ENCODE results near the gene ANKRD42. TPM values are rescaled to one million over a fixed set of nuclear protein-coding genes. Genes with fewer than 3 reads are reported as not detected.

ANKRD42 gene
- total RNA-seq, 3 donors from 2014 or later (not counting 1 experiment from before 2014, with no cell fraction given) = 10.4 to 13.3 (median 11.6) TPM

GRCh38 chr11:83219095-83219494 is 25.6 kb downstream of the ANKRD42 start:
- ATAC-seq (no peak), DNase-seq (no peak)
- Histone ChIP-seq H3K36me3 (ENCODE audit: control insufficient read depth, insufficient read depth, low read length) (no peaks in the 10 kb centered on the region), H3K27ac (ENCODE audit: low read length) (no peak overlapping the region), H3K4me1 (ENCODE audit: control insufficient read depth, insufficient read depth, low read length) (no peaks in the 10 kb centered on the region), H3K9me3 (ENCODE audit: control insufficient read depth, insufficient read depth, low read length) (no peaks in the 10 kb centered on the region), H3K4me3 (ENCODE audit: low read length) (no peak overlapping the region), H3K27me3 (ENCODE audit: control insufficient read depth, insufficient read depth, low read length) (no peaks in the 10 kb centered on the region)
- Mint-ChIP-seq H3K27me3 (ENCODE audit: low read depth in 2 of 2) (no peaks in the 10 kb centered on the region), H3K27ac (no peak overlapping the region), H3K4me3 (no peak overlapping the region), H3K9me3 (no peaks in the 10 kb centered on the region), H3K4me1 (no peaks in the 10 kb centered on the region), H3K36me3 (no peaks in the 10 kb centered on the region)
- intact Hi-C loops (cut with micrococcal nuclease) = no loop called here
- no peak for TF ChIP-seq CTCF (IDR thresholded peaks at IDR 0.05)
- 89% methylated on average over 8 of the region's 8 CpGs for WGBS (ENCODE audit: insufficient coverage)

- no peak overlapping the region for H3K4me3 ChIP-seq (ENCODE audit: low read length)
- no peaks in the 10 kb centered on the region for H3K27me3 ChIP-seq (ENCODE audit: control insufficient read depth, insufficient read depth, low read length)
- Mint-ChIP-seq H3K4me1 (no peaks in the 10 kb centered on the region), H3K27ac (no peak overlapping the region), H3K27me3 (ENCODE audit: low read depth in 2 of 2) (no peaks in the 10 kb centered on the region), H3K4me3 (no peak overlapping the region), H3K9me3 (no peaks in the 10 kb centered on the region), H3K36me3 (no peaks in the 10 kb centered on the region)
- H3K36me3 ChIP-seq (ENCODE audit: control insufficient read depth, insufficient read depth, low read length) = no peaks in the 10 kb centered on the region
- TF ChIP-seq CTCF (IDR thresholded peaks at IDR 0.05) = no peak
- no peak overlapping the region for H3K27ac ChIP-seq (ENCODE audit: low read length)
- ATAC-seq (no peak), DNase-seq (no peak)
- no peaks in the 10 kb centered on the region for H3K4me1 ChIP-seq (ENCODE audit: control insufficient read depth, insufficient read depth, low read length)
- WGBS (ENCODE audit: insufficient coverage) = 91% methylated on average over 10 of the region's 10 CpGs
- H3K9me3 ChIP-seq (ENCODE audit: control insufficient read depth, insufficient read depth, low read length) = no peaks in the 10 kb centered on the region
- intact Hi-C loops (cut with micrococcal nuclease) = no loop called here
These were observed 26.7 kb downstream of the ANKRD42 start for GRCh38 chr11:83220260-83220659.

GRCh38 chr11:83221694-83222093 is 28.2 kb downstream of the ANKRD42 start:
- Histone ChIP-seq H3K4me1 (ENCODE audit: control insufficient read depth, insufficient read depth, low read length) (no peaks in the 10 kb centered on the region), H3K9me3 (ENCODE audit: control insufficient read depth, insufficient read depth, low read length) (no peaks in the 10 kb centered on the region), H3K27me3 (ENCODE audit: control insufficient read depth, insufficient read depth, low read length) (no peaks in the 10 kb centered on the region), H3K27ac (ENCODE audit: low read length) (no peak overlapping the region), H3K36me3 (ENCODE audit: control insufficient read depth, insufficient read depth, low read length) (no peaks in the 10 kb centered on the region), H3K4me3 (ENCODE audit: low read length) (no peak overlapping the region)
- intact Hi-C loops (cut with micrococcal nuclease) = no loop called here
- TF ChIP-seq CTCF (IDR thresholded peaks at IDR 0.05) = no peak
- Mint-ChIP-seq H3K27ac (no peak overlapping the region), H3K9me3 (no peaks in the 10 kb centered on the region), H3K27me3 (ENCODE audit: low read depth in 2 of 2) (no peaks in the 10 kb centered on the region), H3K4me3 (no peak overlapping the region), H3K4me1 (no peaks in the 10 kb centered on the region), H3K36me3 (no peaks in the 10 kb centered on the region)
- DNase-seq = no peak
- no peak for ATAC-seq

GRCh38 chr11:83222499-83222898 is 29.0 kb downstream of the ANKRD42 start:
- Histone ChIP-seq H3K4me1 (ENCODE audit: control insufficient read depth, insufficient read depth, low read length) (no peaks in the 10 kb centered on the region), H3K27ac (ENCODE audit: low read length) (no peak overlapping the region), H3K27me3 (ENCODE audit: control insufficient read depth, insufficient read depth, low read length) (no peaks in the 10 kb centered on the region), H3K36me3 (ENCODE audit: control insufficient read depth, insufficient read depth, low read length) (no peaks in the 10 kb centered on the region), H3K9me3 (ENCODE audit: control insufficient read depth, insufficient read depth, low read length) (no peaks in the 10 kb centered on the region), H3K4me3 (ENCODE audit: low read length) (no peak overlapping the region)
- no peaks in the 10 kb centered on the region for H3K9me3 Mint-ChIP-seq
- ATAC-seq = no peak
- no peak overlapping the region for H3K27ac Mint-ChIP-seq
- DNase-seq = no peak
- WGBS (ENCODE audit: insufficient coverage) = 94% methylated on average over 1 of the region's 1 CpG
- no peak for TF ChIP-seq CTCF (IDR thresholded peaks at IDR 0.05)
- no peaks in the 10 kb centered on the region for H3K27me3 Mint-ChIP-seq (ENCODE audit: low read depth in 2 of 2)
- no peaks in the 10 kb centered on the region for H3K4me1 Mint-ChIP-seq
- H3K4me3 Mint-ChIP-seq = no peak overlapping the region
- no peaks in the 10 kb centered on the region for H3K36me3 Mint-ChIP-seq
- intact Hi-C loops (cut with micrococcal nuclease) = no loop called here

Data from natural killer cell (primary cell).